Hepatocyte (in vitro differentiated cells): ENCODE data around the gene BEST1.

Experiments used
- EZH2 ChIP-seq: fragments of 200-600 bp; sonication (generic); IDR thresholded peaks from 2 replicates; pipeline ENCODE4 v1.6.1; 2016; ENCODE audit warnings: antibody characterized with exemption, mild to moderate bottlenecking, borderline replicate concordance
- EZH2phosphoT487 ChIP-seq: fragments of 200-600 bp; sonication (generic); IDR thresholded peaks from one replicate; pipeline ENCODE4 v1.6.1; 2018; ENCODE audit warnings: antibody characterized with exemption, mild to moderate bottlenecking, low read depth, moderate library complexity; ENCODE audit not compliant: unreplicated experiment, severe bottlenecking
- TF ChIP-seq, protein P1 (sequence below): fragments of 200-600 bp; sonication (generic); IDR thresholded peaks from 2 replicates; pipeline ENCODE4 v1.5.1; 2016; ENCODE audit warnings: antibody characterized with exemption, mild to moderate bottlenecking; ENCODE audit not compliant: poor library complexity

DNA sequence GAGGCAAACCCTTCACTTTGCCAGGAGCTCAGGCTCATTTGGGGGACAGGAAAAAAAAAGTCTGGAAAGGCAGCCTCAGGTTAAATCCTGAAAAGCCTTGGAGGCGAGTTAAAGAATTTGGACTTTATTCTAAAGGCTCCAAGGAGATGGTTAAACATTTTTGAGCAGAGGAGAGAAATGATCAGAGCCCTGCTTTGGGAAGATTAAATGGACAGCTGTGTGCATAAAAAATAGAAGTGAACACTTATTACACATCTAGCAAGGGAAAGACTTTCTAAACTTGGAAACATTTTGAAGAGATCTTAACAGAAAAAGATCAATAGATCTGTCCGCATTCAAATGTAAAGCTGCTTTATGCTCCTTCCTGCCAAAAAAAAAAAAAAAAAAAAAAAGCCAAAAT is 24.4 kb upstream of the BEST1 start:
- TF ChIP-seq, protein P1, sequence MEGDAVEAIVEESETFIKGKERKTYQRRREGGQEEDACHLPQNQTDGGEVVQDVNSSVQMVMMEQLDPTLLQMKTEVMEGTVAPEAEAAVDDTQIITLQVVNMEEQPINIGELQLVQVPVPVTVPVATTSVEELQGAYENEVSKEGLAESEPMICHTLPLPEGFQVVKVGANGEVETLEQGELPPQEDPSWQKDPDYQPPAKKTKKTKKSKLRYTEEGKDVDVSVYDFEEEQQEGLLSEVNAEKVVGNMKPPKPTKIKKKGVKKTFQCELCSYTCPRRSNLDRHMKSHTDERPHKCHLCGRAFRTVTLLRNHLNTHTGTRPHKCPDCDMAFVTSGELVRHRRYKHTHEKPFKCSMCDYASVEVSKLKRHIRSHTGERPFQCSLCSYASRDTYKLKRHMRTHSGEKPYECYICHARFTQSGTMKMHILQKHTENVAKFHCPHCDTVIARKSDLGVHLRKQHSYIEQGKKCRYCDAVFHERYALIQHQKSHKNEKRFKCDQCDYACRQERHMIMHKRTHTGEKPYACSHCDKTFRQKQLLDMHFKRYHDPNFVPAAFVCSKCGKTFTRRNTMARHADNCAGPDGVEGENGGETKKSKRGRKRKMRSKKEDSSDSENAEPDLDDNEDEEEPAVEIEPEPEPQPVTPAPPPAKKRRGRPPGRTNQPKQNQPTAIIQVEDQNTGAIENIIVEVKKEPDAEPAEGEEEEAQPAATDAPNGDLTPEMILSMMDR, result no peak
- no peak for TF ChIP-seq EZH2phosphoT487
- TF ChIP-seq EZH2, result no peak
